GM18909 (cell line): ENCODE data around the gene BMP8B.
"Not testable (repeated sequence)": the region's sequence is repeated elsewhere in the genome, so short reads cannot be mapped to it uniquely, and the experiment has no call there.

ENCODE experiments used
- ATAC-seq: cut with Tn5 transposase; IDR thresholded peaks from one replicate; pipeline ENCODE4 v1.9.1; 2021; ENCODE audit warnings: mild to moderate bottlenecking; ENCODE audit not compliant: unreplicated experiment, poor library complexity

The BMP8B gene

GRCh38 chr1:39788758-39789570 is at the start of gene BMP8B:
Gene BMP8B, minus strand, starts transcription at chr1:39788865. Its CDS starts 380 bp downstream, at chr1:39788485.
- ATAC-seq: peak; percentile 73

- no peak for ATAC-seq
These were observed 48.0 kb upstream of the BMP8B start for GRCh38 chr1:39836595-39837110.

- no peak for ATAC-seq
These were observed 47.4 kb upstream of the BMP8B start for GRCh38 chr1:39835935-39836594.

- ATAC-seq: no peak
These were observed 46.4 kb upstream of the BMP8B start for GRCh38 chr1:39835110-39835509.

- no peak for ATAC-seq
These were observed 45.1 kb upstream of the BMP8B start for GRCh38 chr1:39833621-39834385.

- ATAC-seq: no peak
These were observed 44.5 kb upstream of the BMP8B start for GRCh38 chr1:39833121-39833520.

- ATAC-seq: no peak
These were observed 43.6 kb upstream of the BMP8B start for GRCh38 chr1:39832294-39832693.

- no peak for ATAC-seq
These were observed 41.3 kb upstream of the BMP8B start for GRCh38 chr1:39829791-39830533.

GRCh38 chr1:39828734-39829133 is 40.1 kb upstream of the BMP8B start:
- ATAC-seq: no peak

- not testable (repeated sequence) for ATAC-seq
These were observed 39.6 kb upstream of the BMP8B start for GRCh38 chr1:39828255-39828654.

- no peak for ATAC-seq
These were observed 38.5 kb upstream of the BMP8B start for GRCh38 chr1:39827201-39827600.

- ATAC-seq: no peak
These were observed 37.9 kb upstream of the BMP8B start for GRCh38 chr1:39826583-39826982.

GRCh38 chr1:39825432-39825941 is 36.8 kb upstream of the BMP8B start:
- ATAC-seq: no peak

- ATAC-seq: not testable (repeated sequence)
These were observed 34.8 kb upstream of the BMP8B start for GRCh38 chr1:39823450-39823849.

- ATAC-seq: no peak
These were observed 33.5 kb upstream of the BMP8B start for GRCh38 chr1:39822146-39822545.

- ATAC-seq: no peak
These were observed 30.6 kb upstream of the BMP8B start for GRCh38 chr1:39819091-39819812.

- no peak for ATAC-seq
These were observed 29.8 kb upstream of the BMP8B start for GRCh38 chr1:39818482-39818881.

- ATAC-seq: peak; percentile 73
These were observed 28.6 kb upstream of the BMP8B start for GRCh38 chr1:39817091-39817932.
